ENCODE measurements around the gene CEACAM20. TPM values are rescaled to one million over a fixed set of nuclear protein-coding genes. Genes with fewer than 3 reads are reported as not detected.

The CEACAM20 gene
- total and polyA plus RNA-seq, 2 of the 13 experiments (the other 11 are each of a cell fraction or from before 2014, with no cell fraction given), result 0.04 TPM; not detected in 1

GRCh38 chr19:44570984-44571684, 41.7 kb upstream of the CEACAM20 start (continued):
- TF ChIP-seq, protein P1, sequence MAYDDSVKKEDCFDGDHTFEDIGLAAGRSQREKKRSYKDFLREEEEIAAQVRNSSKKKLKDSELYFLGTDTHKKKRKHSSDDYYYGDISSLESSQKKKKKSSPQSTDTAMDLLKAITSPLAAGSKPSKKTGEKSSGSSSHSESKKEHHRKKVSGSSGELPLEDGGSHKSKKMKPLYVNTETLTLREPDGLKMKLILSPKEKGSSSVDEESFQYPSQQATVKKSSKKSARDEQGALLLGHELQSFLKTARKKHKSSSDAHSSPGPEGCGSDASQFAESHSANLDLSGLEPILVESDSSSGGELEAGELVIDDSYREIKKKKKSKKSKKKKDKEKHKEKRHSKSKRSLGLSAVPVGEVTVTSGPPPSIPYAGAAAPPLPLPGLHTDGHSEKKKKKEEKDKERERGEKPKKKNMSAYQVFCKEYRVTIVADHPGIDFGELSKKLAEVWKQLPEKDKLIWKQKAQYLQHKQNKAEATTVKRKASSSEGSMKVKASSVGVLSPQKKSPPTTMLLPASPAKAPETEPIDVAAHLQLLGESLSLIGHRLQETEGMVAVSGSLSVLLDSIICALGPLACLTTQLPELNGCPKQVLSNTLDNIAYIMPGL (CRISPR knock-in tag; IDR thresholded peaks at IDR 0.05; ENCODE audit: borderline replicate concordance in 1 of 2, low read depth in 1 of 2), result peak in 1 of 2 experiments; percentile 58; a peak in 1 of 4 replicates
- TF ChIP-seq LCORL (IDR thresholded peaks at IDR 0.05) (no peak), LCORL (CRISPR knock-in tag; IDR thresholded peaks at IDR 0.05) (peak; percentile 54; the same call in 1 of the 2 replicates), HMG20A (CRISPR knock-in tag; IDR thresholded peaks at IDR 0.05; ENCODE audit: borderline replicate concordance) (no peak), SP140L (CRISPR knock-in tag; IDR thresholded peaks at IDR 0.05; ENCODE audit: borderline replicate concordance) (no peak), MAFF (IDR thresholded peaks at IDR 0.05; ENCODE audit: low read depth, low read length) (0 out of 2 replicates have a peak, but pooled peaks have one; percentile 0), AGO2 (optimal IDR thresholded peaks at IDR 0.05; ENCODE audit: low read depth, low read length) (no peak), ZNF891 (CRISPR knock-in tag; IDR thresholded peaks at IDR 0.05) (no peak), ZKSCAN5 (CRISPR knock-in tag; IDR thresholded peaks at IDR 0.05) (no peak), ZNF614 (CRISPR knock-in tag; IDR thresholded peaks at IDR 0.05; ENCODE audit: borderline replicate concordance) (no peak; the same call in 1 of the 2 replicates), NFATC3 (CRISPR knock-in tag; IDR thresholded peaks at IDR 0.05) (no peak), ZSCAN22 (CRISPR knock-in tag; IDR thresholded peaks at IDR 0.05) (no peak), ZNF441 (CRISPR knock-in tag; IDR thresholded peaks at IDR 0.05; ENCODE audit: borderline replicate concordance) (no peak), SRY (CRISPR knock-in tag; IDR thresholded peaks at IDR 0.05) (no peak), NCOA1 (CRISPR knock-in tag; IDR thresholded peaks at IDR 0.05) (0 out of 2 replicates have a peak, but pooled peaks have one; percentile 45), BRD4 (CRISPR knock-in tag; IDR thresholded peaks at IDR 0.05) (no peak), ZNF788 (CRISPR knock-in tag; IDR thresholded peaks at IDR 0.05; ENCODE audit: borderline replicate concordance) (peak; percentile 32; the same call in 1 of the 2 replicates), ZBTB20 (CRISPR knock-in tag; IDR thresholded peaks at IDR 0.05; ENCODE audit: borderline replicate concordance, low read depth) (peak; percentile 64; the same call in 1 of the 2 replicates), SPEN (CRISPR knock-in tag; IDR thresholded peaks at IDR 0.05; ENCODE audit: low read depth) (0 out of 2 replicates have a peak, but pooled peaks have one; percentile 18), ZNF280D (CRISPR knock-in tag; IDR thresholded peaks at IDR 0.05) (peak; percentile 81; the same call in 1 of the 2 replicates), ZNF44 (CRISPR knock-in tag; IDR thresholded peaks at IDR 0.05) (0 out of 2 replicates have a peak, but pooled peaks have one; percentile 53)
- TF ChIP-seq, protein P2, sequence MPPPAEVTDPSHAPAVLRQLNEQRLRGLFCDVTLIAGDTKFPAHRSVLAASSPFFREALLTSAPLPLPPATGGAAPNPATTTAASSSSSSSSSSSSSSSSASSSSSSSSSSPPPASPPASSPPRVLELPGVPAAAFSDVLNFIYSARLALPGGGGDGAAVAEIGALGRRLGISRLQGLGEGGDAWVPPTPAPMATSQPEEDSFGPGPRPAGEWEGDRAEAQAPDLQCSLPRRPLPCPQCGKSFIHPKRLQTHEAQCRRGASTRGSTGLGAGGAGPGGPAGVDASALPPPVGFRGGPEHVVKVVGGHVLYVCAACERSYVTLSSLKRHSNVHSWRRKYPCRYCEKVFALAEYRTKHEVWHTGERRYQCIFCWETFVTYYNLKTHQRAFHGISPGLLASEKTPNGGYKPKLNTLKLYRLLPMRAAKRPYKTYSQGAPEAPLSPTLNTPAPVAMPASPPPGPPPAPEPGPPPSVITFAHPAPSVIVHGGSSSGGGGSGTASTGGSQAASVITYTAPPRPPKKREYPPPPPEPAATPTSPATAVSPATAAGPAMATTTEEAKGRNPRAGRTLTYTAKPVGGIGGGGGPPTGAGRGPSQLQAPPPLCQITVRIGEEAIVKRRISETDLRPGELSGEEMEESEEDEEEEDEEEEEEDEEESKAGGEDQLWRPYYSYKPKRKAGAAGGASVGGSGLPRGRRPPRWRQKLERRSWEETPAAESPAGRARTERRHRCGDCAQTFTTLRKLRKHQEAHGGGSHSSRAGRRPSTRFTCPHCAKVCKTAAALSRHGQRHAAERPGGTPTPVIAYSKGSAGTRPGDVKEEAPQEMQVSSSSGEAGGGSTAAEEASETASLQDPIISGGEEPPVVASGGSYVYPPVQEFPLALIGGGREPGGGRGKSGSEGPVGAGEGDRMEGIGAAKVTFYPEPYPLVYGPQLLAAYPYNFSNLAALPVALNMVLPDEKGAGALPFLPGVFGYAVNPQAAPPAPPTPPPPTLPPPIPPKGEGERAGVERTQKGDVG (CRISPR knock-in tag; IDR thresholded peaks at IDR 0.05; ENCODE audit: borderline replicate concordance), result no peak

All from HepG2 (cell line).